HG03280 (cell line): ENCODE measurements around the gene GRIP2.

Experiments
- ATAC-seq: cut with Tn5 transposase; IDR thresholded peaks from one replicate; pipeline ENCODE4 v1.9.1; 2021; ENCODE audit warnings: mild to moderate bottlenecking, moderate library complexity; ENCODE audit not compliant: unreplicated experiment

GRIP2 gene

DNA sequence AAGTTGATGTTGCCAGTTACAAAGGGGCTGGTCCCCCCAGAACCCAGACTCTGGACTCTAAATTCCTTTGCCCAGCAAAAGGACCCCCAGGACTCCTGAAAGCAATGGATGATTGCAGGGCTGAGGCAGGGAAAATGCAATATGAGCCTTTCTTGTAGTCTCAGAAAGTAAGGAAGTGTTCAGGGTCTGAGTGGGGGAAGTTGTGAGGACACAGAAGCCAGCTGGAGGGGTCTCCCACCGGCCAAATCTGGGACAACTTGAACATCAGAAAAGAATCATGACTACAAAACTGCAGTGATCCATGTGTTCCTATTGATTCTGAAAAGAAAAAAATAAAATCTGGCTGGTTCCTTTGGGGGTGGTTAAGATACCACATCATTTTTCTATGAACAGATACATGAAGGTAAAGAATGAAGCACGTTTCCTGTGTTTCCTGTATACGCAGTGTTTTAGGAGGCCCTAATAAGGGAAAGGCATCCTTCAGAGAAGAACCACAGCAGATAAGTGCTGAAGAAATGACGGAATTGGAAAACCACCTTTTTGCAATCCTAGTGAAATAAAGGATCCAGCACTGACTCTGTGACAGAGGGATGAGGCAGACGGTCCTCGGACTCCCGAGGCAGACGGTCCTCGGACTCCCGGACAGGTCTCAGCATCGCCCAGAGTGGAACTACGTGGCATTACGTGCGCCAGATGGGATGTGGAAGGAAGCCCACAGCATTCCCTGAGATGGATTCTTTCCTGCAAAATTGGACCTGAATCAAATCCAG lies 22.2 kb upstream of the GRIP2 start:
- no peak for ATAC-seq

DNA sequence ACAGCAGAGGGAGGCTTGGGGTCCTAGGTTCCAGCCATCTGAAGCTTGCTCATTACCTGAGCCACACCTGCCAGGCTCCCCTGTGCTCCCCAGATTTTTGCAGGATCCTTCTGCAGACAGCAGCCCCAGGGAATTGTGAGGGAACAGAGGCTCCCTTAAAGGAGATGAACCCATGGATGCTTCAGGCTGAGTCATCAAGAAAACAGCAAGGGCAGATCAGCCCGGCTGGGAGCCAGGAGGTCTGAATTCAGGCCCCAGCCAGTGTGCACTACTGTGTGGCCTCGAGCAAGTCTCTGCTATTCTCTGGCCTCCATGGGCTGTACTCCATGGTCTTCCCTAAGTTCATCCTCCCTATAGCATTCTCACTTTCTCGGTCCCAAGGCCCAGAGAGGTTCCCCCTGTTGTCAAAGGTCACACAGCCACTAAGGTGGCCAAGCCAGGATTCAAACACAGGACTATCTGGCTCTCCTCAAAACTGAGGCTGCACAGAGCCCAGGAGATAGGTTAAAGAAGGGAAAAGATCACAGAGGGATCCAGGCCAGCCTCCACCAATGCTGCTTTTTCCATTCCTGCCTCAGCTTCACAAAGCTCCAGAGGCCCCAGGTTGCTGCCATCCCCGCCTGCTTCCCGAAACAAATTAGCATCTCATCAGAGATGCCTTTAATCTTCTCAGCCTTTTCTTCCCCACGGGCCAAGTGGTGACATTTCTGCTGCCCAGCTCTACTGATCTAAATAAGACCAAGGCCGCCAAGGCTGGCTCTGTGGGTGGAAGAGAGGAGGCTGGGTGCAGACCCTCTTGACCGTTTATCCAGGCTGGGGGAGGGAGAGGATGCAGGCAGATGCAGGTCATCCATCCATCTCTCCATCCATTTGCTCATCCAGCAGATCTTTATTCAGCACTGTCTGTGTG lies 21.2 kb upstream of the GRIP2 start:
- ATAC-seq, result no peak

DNA sequence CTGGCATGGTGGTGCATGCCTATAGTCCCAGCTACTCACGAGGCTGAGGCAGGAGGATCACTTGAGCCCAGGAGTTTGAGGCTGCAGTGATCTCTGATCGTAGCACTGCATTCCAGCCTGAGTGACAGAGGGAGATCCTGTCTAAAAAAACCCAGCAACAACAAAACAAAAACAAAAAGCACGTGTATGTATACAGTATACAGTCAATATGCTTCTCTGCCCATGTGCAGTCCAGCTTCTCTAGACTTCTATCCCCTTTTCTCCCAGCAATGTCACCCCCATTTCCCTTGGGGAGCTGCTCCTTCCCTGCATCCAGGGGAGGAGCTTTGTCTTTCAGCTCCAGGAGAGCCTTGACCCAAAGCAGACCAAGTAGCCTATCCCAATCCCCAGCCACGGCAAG lies 20.0 kb upstream of the GRIP2 start:
- no peak for ATAC-seq

DNA sequence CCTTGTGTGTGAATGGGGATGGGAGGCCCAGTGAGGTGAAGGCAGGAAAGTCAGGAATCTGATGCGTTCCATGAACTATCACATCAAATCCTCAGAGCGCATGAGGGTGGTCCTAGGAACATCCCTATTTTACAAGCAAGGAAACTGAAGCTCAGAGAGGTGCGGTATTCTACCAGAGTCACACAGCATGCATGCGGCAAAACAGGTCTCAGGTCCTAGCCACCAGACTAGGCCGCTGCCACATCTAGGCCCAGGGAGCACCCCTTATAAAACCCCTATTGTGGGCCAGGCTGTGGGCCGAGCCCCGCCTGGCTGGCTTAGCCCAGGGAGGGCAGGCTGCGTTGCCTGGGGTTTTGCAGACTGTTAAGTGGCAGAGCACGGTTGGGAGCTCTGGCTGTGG lies 17.9 kb upstream of the GRIP2 start:
- ATAC-seq, result no peak

DNA sequence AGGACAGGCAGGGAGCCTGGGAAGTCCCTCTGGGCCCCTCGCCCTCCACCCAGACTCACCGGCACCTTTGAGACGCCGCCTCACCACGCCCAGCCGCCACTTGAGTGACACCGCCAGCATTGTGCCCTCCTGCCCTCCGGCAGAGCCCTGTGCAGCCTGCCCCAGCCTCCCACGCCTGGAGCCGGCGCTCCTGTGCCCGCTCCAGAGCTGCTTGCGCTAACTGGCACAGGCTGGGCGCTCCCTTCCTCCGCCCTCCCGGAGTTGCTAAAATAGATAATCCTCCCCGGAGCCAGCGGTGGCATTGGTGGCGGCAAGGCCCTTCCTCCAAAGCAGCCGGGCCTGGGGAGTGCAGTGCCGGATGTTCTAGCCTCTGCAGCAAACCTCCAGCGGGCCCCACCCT lies 15.7 kb upstream of the GRIP2 start:
- no peak for ATAC-seq

DNA sequence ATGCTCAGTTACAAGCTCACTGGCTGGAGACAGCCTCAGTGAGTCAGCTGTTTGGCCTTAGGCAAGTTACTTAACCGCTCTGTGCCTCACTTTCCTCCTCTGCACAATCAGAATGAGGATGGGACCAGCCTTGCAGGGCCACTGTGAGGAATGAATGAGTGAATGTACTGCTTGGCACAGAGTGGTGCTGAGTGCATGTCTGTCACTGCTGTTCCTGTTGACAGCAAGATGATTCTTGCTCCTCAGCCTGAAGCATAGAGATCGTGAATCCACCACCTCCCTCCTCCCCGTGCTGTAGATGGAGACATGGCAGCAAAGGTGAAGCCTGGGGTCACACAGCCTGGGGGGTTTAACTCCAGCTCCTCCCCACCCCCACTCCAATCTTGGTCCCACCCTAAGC lies 14.6 kb upstream of the GRIP2 start:
- no peak for ATAC-seq

DNA sequence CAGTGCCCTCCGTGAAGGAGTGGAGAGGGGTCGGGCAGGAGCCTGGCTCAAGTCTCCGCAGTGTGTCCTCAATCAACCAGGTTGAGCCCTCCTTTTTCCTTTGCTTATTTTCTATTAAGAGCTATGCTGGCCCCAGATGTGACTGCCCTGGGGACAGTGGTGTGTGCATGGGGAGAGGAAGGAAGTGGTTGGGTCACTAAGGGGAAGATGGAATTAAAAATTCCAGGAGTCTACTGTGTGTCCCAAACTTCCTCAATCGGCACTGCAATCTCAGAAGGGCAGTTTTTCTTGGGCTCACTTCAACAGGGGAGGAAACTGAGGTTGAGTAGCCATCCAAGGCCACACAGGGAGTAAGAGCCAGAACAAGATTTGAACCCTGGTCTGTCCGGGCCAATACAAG lies 13.7 kb upstream of the GRIP2 start:
- no peak for ATAC-seq

DNA sequence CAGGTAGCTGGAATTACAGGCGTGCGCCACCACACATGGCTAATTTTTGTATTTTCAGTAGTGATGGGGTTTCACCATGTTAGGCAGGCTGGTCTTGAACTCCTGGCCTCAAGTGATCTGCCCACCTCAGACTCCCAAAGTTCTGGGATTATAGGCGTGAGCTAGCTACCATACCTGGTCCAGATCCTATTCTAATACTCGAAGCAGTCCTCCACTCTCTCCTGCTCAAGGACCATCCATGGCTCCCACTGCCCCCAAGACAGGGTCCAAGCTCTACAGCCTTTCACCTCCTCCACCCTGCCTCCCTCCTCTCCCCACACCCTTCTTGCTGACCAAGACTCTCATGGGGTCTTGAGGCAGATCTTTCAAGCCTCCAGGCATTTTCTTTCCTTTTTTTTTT lies 12.6 kb upstream of the GRIP2 start:
- no peak for ATAC-seq

DNA sequence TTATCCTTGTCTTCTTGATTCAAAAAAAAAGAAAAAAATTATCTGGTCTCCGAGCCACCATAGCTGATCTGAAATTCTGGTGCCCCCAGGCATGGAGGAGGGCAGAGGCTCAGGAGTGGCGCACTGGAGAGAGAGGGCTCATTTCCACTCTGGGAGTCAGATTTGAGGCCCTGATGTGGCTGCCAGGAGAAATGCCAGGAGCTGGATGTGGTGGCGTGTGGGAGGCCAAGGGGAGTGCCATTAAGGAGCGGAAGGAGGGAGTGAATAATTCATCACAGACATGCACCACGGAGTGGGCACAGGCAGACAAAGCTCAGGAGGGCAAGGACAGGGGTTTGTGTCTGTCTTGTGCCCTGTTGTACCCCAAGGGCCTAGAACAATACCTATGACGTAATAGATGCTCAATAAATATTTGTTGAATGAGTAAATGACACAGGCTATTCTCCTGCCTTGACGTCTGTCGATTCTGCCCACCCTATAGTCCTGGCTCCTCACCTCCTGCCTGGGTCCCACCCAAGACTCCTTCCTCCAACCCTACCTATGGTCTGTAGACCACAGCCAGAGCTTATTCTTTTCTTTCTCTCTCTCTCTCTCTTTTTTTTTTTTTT lies 12.0 kb upstream of the GRIP2 start:
- no peak for ATAC-seq

DNA sequence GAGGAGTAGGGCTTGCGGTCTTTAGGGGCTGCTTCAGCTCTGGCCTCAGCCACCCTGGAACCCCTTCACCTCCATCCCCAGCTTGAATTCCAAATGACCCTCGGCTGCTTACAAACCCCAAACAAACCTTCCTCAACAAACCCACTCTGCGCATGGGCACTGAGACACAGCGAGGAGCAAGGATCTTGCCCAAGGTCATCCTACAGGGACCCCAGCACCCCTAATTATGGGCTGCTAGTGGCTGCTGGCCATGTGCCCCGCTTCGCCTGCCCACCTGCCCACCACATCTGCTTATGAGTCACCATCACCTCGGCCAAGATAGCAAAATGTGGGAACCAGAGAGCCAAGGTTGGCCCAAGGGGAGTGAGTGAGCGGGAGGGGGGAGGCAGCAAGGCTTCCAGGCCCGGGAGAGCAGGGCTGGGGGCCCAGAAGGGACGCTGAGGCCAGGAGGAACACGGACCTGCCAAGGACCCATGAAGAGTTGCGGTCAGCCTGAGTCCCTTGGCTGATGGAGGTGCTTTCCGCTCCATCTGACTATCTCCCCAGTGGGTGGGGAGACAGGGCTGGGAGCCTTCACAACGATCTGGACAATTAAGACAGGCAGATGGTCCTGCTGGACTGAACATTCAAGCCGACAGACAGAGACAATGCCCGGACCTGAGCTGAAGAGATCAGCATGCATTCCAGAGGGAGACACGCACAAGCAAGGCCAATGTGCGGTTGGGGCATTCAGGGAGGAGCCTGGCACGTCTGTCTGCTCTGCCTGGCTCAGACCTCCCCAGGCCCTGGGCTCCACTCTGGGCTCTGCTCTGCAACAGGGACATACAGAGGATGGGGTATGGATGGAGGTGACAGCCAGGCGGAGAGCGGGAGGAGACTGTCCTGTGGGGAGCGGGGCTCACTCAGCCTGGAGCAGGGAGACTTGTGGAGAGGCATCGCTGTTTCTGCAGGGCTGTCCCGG lies 10.8 kb upstream of the GRIP2 start:
- ATAC-seq, result no peak

DNA sequence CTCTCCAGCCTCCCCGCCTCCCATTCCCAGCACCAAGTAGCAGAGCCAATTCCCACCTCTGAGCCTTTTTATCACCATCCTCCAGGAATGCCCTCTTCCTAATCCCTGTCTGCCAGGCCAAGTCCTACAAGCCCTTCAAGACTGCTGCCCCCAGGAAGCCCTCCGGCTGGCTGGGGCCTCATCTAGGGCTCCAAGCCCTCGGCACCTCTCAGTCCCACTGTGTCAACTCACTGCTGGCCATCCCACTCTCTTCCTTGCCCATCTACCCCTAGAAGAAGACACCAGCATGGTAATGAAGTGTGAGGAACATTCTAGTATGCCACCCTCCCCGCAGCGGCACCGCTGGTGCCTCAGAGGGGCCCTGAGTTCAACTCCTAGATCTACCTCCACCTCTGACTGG lies 10.0 kb upstream of the GRIP2 start:
- no peak for ATAC-seq

DNA sequence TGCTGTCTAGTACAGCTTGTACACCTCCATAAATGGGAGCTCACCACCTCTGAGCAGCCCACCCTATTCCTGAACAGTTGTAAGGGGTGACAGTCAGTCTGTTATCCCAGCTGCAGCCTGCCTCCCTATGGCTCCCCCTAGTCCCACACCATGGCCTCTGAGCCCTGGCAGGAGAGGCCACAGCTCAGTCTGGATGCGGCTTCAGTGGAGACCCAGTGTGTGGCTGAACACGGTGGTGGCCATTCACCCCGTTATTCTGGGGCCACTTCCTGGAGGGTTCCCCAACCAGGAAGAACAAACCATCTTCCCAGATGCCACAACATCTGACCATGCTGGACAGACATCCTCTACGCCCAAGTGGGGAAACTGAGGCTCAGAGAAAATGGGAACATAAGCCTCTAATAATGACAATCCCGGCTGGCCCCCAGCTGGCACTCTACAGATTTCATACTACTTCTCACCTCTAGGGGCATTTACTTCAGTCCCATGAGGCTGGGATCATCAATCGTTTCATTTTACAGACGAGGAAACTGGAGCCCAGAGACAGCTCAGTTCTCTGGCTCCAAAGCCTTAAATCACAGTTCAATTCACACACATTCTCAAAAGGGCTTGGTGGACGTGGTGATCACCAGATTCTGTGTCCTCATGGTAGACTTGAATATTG lies 9.2 kb upstream of the GRIP2 start:
- ATAC-seq, result no peak

DNA sequence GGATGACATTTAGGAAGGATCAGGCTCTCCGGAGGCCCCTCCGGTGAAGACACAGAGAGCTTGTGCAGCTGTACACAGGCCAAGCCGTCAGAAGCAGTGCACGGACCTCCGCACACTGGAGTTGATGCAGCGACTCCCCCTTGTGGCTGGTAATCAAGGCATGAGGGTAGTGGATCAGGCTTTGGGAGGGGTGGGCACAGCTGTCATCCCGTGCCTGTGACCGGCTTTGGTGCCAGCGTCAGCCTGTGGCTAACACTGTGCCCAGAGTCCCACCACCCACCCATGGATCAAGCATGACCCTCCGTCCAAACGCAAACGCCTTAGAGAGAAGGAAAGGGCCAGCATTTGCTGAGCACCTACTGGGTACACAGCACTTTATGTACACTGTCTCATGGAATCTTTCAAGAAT lies 8.2 kb upstream of the GRIP2 start:
- ATAC-seq, result no peak

DNA sequence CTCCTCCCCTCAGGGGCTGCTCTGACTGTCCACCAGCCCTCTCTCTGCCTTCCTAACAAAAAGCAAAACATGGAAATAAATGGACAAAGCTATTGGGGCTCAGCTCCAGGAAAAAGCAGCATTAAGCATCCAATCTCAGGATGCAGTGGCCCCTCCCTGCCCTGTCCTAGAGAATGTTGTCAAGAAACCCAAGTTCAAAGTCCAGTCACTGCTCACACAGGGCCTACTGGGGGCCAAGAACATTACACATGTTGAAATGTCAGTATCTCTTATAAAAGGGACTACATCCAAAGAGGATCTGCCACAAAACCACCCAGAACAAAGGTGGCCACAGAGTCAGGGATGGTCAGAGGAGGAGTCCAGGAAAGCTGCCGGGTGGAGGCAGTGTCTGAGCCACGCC lies 7.6 kb upstream of the GRIP2 start:
- ATAC-seq, result no peak

DNA sequence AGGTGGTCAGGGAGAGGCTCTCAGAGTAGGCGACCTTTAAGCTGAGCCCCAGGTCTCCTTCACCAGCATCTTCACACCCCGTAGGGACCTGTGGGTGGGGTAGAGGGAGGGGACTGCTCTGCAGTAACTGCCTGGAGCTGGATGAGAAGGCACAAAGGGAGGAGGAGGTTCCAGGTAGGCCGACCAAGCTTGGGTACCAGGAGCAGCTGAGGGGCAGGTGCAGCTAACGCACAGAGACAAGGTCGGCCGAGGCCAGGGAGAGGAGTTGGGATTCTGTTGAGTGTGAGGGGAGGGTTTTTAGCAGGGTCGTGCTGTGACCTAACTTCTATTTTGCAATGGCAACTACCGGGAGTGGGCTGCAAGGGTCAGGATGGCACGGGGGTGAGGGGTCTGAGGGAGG lies 5.9 kb upstream of the GRIP2 start:
- no peak for ATAC-seq

DNA sequence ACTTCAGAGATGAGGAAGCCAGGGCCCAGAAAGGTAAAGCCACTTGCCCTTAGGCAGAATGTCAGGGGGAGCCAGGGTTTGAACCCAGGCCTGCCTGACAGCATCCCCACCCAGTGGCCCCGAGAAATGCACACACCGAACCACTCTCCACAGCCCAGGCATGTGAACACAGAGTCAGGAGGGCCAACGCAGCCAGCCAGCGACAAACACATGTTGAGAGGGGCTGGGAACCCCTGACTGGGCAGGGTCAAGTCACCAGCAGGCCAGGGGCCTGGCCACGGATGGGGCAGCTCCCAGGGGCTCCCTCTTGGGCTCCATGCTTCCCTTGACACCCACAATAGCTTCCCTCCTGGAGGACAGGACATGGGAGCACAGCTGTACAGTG lies 5.1 kb upstream of the GRIP2 start:
- ATAC-seq, result no peak

DNA sequence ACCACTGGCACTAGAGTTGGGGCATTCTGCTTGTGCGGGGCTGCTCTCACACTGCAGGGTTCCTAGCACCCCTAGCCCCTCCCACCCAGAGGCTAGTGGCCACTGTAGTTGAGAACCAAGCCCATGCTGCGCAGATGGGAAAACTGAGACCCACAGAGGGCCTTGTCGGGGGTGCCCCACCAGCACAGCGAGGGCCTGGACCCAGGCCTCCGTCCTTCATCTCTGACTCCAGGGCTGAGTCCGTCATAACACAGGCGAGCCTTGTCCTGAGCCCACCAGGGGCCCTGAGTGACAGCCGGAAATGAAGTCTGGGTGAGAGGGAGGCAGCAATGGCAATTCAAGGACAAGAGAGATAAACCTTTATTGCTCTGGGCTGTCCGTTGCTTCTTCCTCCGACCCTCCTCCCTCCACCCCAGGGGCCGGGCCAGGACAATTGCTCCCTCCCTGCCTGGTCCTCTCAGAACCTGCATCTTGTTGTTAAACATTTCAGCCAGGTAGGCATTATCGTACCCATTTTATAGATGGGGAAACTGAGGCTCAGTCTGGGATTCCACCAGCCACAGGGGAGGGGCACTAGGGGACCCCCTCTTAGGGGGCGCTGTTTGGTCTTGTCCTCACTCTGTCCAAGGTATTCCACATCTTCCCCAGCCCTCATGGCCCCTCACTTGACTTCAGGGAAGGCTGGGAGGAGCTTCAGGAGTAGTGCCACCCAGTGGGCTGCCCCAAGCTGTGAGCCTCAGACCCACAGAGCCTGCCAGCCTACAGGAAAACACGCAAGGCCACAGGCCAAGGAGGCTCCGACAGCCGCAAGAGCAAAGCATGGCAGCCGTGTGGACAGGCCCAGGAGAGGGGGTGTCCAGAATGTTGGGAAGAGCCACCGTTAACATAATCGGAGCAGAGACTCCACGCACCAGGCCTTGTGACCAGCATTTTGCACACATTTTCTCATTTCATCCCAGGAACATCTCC lies 4.4 kb upstream of the GRIP2 start:
- ATAC-seq, result no peak

DNA sequence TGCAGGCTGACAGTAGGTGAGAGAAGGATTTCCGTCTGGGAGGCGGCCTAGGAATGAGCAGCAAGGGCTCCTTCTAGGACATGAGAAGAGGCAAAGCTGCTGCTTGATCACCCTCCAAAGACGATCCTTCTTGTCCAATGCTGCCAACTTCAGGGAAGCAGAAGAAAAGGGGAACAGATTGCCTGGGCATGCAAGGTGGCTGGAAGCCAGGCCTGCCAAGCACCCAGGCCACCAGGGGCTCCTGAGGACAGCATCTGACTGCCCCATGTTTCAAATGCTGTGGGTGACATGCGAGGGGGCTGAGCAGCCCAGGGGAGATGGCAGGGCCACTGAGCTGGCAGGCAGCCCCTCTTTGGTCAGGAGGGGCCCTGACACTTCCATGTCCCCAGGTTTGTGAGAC lies 3.3 kb upstream of the GRIP2 start:
- no peak for ATAC-seq

DNA sequence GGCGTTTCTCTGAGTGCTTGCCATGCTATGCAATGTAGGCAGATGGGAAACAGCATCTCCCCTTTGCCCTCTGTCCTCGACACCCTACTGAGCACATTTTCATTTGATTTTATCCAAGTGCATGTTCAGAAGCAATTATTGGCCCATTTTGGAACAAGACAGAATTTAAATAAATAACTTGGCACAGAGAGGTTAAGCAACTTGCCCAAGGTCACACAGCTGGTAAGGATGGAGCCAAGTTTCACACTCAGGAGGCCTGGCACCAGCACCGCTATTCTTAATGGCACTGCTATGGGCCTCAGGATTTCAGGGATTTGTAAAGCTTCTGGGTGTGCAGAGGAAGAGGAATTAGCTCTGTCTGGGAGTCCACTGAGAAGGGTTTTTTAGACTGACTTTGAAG lies 2.5 kb upstream of the GRIP2 start:
- no peak for ATAC-seq
